Ovary (tissue), 9 donors: ENCODE measurements around the gene PSRC1. TPM values are rescaled to one million over a fixed set of nuclear protein-coding genes. Genes with fewer than 3 reads are reported as not detected.

Experiments used
- DNase-seq, 5 donors: peaks; one replicate each; pipeline ENCODE4 v3.0.0-alpha.2; 2019 to 2020
- H3K27ac ChIP-seq, 2 donors: fragments of 200-600 bp; one replicate each; pipeline versions ENCODE4 v1.5.1 to v1.8.0; 2019 to 2022
- H3K27me3 ChIP-seq: fragments of 200-600 bp; one replicate; pipeline ENCODE4 v1.8.0; 2022
- H3K36me3 ChIP-seq: fragments of 200-600 bp; sonication (generic); one replicate; pipeline ENCODE4 v1.5.1; 2019
- H3K4me1 ChIP-seq: one replicate; pipeline ENCODE4 v1.8.1; 2013; ENCODE audit warnings: mild to moderate bottlenecking, moderate library complexity; ENCODE audit not compliant: insufficient read depth
- H3K4me3 ChIP-seq: fragments of 200-600 bp; sonication (generic); one replicate; pipeline ENCODE4 v1.5.1; 2017
- H3K9me3 ChIP-seq, 2 donors: fragments of 200-600 bp in 1 of 2; sonication (generic) in 1 of 2; one replicate each; pipeline versions ENCODE4 v1.5.1 to v1.8.1; 2013 to 2019; ENCODE audit warnings: mild to moderate bottlenecking in 1 of 2, moderate library complexity in 1 of 2
- EP300 ChIP-seq: sonication (generic); formaldehyde crosslinking; IDR thresholded peaks from one replicate; pipeline ENCODE4 v1.6.1; 2017; ENCODE audit warnings: antibody characterized with exemption
- POLR2A ChIP-seq: fragments of 450-650 bp; IDR thresholded peaks from one replicate; pipeline ENCODE4 v1.6.1; 2017; ENCODE audit warnings: antibody characterized with exemption, mild to moderate bottlenecking, moderate library complexity
- WGBS, 3 donors: extraction: QIAGEN DNeasy Blood & Tissue Kit in 1 of 3; methylation state at CpG; one replicate each; pipeline versions ENCODE4 v1.1.5 to v1.1.7; 2013 to 2017; 5-methylcytosine and 5-hydroxymethylcytosine counted together
- intact Hi-C, 4 donors: fragments of 100-400 bp; cut with DNase I; formaldehyde crosslinking; loops; one replicate each; pipeline versions ENCODE4 v1.11.0 to v1.15.1; 2022 to 2023
- polyA plus RNA-seq, 2 donors: library from polyadenylated mRNA; stranded (reverse); fragments of 200-250 nt in 1 of 2; fragments of 350-450 nt in 1 of 2; fragmentation: Illumina TruSeq in 1 of 2; extraction: RNeasy Lipid Tissue Mini Kit (QIAGEN cat#74804) in 1 of 2; gene quantifications; one replicate each; pipeline ENCODE4 v1.2.3, GENCODE V29; 2013 to 2014
- total RNA-seq, 7 donors: library from RNA; depleted of rRNA in 2 of 7; stranded (reverse); fragments of >200 nt in 2 of 7; fragmentation: NEBNext Ultra II Directional in 3 of 7; extraction: Animal tissue kit (Norgen Biotek cat#: 25700) in 3 of 7; gene quantifications; one replicate each; pipeline versions ENCODE4 v1.1.0 to v1.2.4, GENCODE V29; 2016 to 2023
- TF ChIP-seq, protein P1 (sequence below), 3 donors: fragments of 450-650 bp in 2 of 3; fragments of 200-600 bp in 1 of 3; IDR thresholded peaks; one replicate each; pipeline versions ENCODE4 v1.5.1 to v1.8.0; 2016 to 2022; ENCODE audit warnings: antibody characterized with exemption in 3 of 3, mild to moderate bottlenecking in 1 of 3
- donor health status: DM: no; HTN: no; CAD: no; lungs with moderate emphysema.
- donor health status: DM: no; HTN: no; CAD: no.
- donor health status: Bipolar disorder and iron deficiency.
- donor health status: DM: yes; HTN: yes; CAD: no.
- donor health status: DM: no; HTN: no; CAD: no.
- donor health status: DM: yes; HTN: yes; CAD: no.

Gene PSRC1
- total and polyA plus RNA-seq, 9 donors = 1.0 to 8.1 (median 5.3) TPM

DNA sequence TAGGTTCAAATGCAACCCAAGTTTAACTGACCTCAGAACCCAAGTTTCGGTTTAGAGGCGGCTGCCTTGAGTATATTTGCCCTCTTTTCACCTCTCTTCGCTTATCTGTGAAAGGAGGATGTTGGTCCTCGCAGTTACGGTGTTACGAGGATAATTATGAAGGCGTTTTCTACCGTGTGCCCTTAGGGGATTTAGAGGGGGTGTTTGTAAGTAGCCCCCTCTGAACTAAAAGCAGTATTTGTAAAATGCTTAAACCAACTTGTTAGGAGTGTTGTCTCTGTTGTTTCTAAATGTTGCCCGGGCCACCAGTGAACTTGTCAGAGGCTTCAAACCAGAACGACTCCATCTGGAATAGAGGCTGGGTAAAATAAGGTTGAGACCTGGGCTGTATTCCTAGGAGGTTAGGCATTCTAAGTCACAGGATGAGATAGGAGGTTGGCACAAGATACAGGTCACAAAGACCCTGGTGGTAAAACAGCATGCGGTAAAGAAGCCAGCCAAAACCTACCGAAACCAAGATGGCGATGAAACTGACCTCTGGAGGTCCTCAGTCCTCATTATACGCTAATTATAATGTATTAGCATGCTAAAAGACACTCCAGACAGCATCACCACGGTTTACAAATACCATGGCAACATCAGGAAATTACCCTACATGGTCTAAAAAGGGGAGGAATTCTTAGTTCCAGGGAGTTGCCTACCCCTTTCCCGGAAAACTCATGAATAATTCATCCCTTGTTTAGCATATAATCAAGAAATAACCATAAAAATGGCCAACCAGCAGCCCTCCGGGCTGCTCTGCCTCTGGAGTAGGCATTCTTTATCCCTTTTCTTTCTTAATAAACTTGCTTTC, 1.0 kb upstream of the PSRC1 start:
- Histone ChIP-seq H3K36me3 (no peaks in the 10 kb centered on the region), H3K27ac (peak overlapping the region in 1 of 2 donors; percentile 68), H3K27me3 (no peaks in the 10 kb centered on the region), H3K9me3 (no peaks in the 10 kb centered on the region), H3K4me1 (peaks cover 2% of the 10 kb centered on the region), H3K4me3 (peak overlapping the region; percentile 52)
- no peak for DNase-seq
- TF ChIP-seq POLR2A (no peak), EP300 (no peak)
- TF ChIP-seq, protein P1, sequence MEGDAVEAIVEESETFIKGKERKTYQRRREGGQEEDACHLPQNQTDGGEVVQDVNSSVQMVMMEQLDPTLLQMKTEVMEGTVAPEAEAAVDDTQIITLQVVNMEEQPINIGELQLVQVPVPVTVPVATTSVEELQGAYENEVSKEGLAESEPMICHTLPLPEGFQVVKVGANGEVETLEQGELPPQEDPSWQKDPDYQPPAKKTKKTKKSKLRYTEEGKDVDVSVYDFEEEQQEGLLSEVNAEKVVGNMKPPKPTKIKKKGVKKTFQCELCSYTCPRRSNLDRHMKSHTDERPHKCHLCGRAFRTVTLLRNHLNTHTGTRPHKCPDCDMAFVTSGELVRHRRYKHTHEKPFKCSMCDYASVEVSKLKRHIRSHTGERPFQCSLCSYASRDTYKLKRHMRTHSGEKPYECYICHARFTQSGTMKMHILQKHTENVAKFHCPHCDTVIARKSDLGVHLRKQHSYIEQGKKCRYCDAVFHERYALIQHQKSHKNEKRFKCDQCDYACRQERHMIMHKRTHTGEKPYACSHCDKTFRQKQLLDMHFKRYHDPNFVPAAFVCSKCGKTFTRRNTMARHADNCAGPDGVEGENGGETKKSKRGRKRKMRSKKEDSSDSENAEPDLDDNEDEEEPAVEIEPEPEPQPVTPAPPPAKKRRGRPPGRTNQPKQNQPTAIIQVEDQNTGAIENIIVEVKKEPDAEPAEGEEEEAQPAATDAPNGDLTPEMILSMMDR (IDR thresholded peaks at IDR 0.05) = no peak
- 35 to 41% (median 40%) methylated on average over 17 of the region's 17 CpGs for WGBS, 3 donors
- intact Hi-C loops = loop anchor here in 2 of 4 donors (5.0 to 10.0 kb wide), 3 partner anchors 69 to 409 kb away; partner anchors contain the start of genes GPSM2 (in 1 of the 2), SARS1 (in 1 of the 2) and SORT1 (in 1 of the 2)

DNA sequence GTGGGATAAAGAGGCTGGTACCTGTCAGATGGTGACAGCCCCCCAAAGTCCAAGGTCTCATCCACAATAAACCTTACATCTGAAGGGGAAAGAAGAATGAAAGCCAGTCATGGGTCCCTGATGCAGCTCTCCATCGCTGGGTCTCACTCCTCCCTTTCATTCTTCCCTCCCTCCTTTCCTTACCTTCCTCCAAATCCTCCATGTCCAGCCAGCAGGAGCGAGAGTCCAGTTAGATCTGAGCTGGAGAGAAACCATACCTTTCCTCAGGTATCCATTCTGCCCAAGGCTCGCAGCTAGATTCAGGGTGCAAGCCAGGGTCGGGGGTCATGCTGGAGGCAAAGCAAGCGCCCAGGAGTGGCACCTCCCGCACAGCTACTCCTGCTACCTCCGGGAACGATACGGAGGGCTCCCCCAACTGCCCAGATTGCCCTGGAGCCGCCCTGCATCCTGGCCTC, 421 bp downstream of the PSRC1 start:
- Histone ChIP-seq H3K27ac (no peak overlapping the region), H3K4me3 (peak overlapping the region; percentile 52), H3K36me3 (no peaks in the 10 kb centered on the region), H3K4me1 (peaks cover 2% of the 10 kb centered on the region), H3K27me3 (no peaks in the 10 kb centered on the region), H3K9me3 (no peaks in the 10 kb centered on the region)
- intact Hi-C loops = loop anchor here in 2 of 4 donors (5.0 to 10.0 kb wide), 3 partner anchors 68 to 408 kb away; partner anchors contain the start of genes GPSM2 (in 1 of the 2), SARS1 (in 1 of the 2) and SORT1 (in 1 of the 2)
- DNase-seq = no peak
- WGBS, 3 donors = 6 to 9% (median 6%) methylated on average over 10 of the region's 10 CpGs
- TF ChIP-seq, protein P1 (IDR thresholded peaks at IDR 0.05) = no peak
- TF ChIP-seq EP300 (no peak), POLR2A (no peak)

DNA sequence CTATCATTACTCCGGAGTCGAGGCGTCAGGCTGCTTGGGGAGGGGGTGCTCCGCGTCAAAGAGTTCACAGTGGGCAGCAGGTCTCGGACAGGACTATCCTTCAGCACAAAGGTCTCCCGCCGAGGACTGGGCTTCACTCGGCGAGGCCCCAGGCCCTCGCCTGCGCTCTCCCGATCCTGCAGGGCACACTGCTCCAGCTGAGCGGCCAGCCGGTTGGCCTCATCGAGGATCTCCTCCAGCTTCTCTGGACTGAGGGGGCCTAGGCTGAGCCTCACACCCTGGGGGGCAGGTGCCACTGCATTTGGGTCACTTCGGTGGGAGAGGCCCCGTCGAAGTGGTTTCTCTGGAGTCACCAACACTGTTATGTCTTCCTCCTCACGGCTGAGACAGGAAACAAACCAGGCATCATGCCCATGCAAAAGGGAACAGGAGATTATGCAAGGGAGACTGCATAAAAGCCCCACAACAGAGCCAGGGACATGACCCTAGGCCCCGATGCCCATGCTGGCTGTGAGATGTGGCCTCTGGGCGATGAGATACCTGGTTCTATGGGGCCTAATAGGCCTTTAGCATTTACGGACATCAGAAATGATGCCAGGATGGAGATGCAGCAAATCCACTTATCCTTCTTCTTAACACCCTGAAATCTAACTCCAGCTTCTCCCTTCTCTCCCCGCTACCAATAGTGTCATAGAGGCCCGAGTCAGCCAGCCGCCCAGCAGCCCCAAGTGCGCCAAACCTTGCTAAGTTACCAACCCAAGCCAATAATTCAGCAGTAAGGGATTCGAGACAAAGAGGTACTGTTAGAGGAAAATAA, 1.1 kb downstream of the PSRC1 start:
- no peak overlapping the region for H3K27ac ChIP-seq

More for the DNA sequence above, 1.1 kb downstream of the PSRC1 start:
- intact Hi-C loops = loop anchor here in 2 of 4 donors (5.0 to 10.0 kb wide), 3 partner anchors 67 to 407 kb away; partner anchors contain the start of genes GPSM2 (in 1 of the 2), SARS1 (in 1 of the 2) and SORT1 (in 1 of the 2)
- no peaks in the 10 kb centered on the region for H3K9me3 ChIP-seq
- TF ChIP-seq EP300 (no peak), POLR2A (no peak)
- TF ChIP-seq, protein P1 (IDR thresholded peaks at IDR 0.05) = no peak
- DNase-seq = peak in 1 of 5 donors; percentile 20
- no peaks in the 10 kb centered on the region for H3K36me3 ChIP-seq
- H3K27me3 ChIP-seq = no peaks in the 10 kb centered on the region
- peaks cover 2% of the 10 kb centered on the region for H3K4me1 ChIP-seq
- 66 to 71% (median 68%) methylated on average over 28 of the region's 28 CpGs for WGBS, 3 donors
- H3K4me3 ChIP-seq = no peak overlapping the region
